Gastroesophageal sphincter (tissue), 4 donors: ENCODE measurements around the gene AMMECR1. TPM values are rescaled to one million over a fixed set of nuclear protein-coding genes. Genes with fewer than 3 reads are reported as not detected.
"Not testable (repeated sequence)": the region's sequence is repeated elsewhere in the genome, so short reads cannot be mapped to it uniquely, and the experiment has no call there.

Experiments
- ATAC-seq: fragments of 150-250 bp; one replicate; pipeline ENCODE4 v1.9.1; 2016; ENCODE audit warnings: mild to moderate bottlenecking, moderate library complexity
- H3K27ac ChIP-seq, 4 donors: fragments of 200-600 bp; sonication (generic) in 3 of 4; 1 replicate in 3 of 4; 2 replicates in 1 of 4; pipeline ENCODE4 v1.5.1; 2016 to 2019
- H3K27me3 ChIP-seq: fragments of 200-600 bp; sonication (generic); one replicate; pipeline ENCODE4 v1.5.1; 2019
- H3K36me3 ChIP-seq, 2 donors: fragments of 200-600 bp; sonication (generic); one replicate each; pipeline ENCODE4 v1.5.1; 2019; ENCODE audit warnings: control low read depth in 1 of 2
- H3K4me1 ChIP-seq, 3 donors: fragments of 200-600 bp; sonication (generic); 1 replicate in 2 of 3; 2 replicates in 1 of 3; pipeline ENCODE4 v1.5.1; 2016 to 2019; ENCODE audit warnings: control low read depth in 2 of 3
- H3K4me3 ChIP-seq, 2 donors: fragments of 200-600 bp; sonication (generic); one replicate each; pipeline ENCODE4 v1.5.1; 2019; ENCODE audit warnings: mild to moderate bottlenecking in 1 of 2, moderate library complexity in 1 of 2
- H3K9me3 ChIP-seq, 3 donors: fragments of 200-600 bp; sonication (generic); one replicate each; pipeline ENCODE4 v1.5.1; 2017 to 2019; ENCODE audit warnings: control low read depth in 2 of 3
- EP300 ChIP-seq: sonication (generic); formaldehyde crosslinking; IDR thresholded peaks from one replicate; pipeline ENCODE4 v1.6.1; 2017; ENCODE audit warnings: antibody characterized with exemption, mild to moderate bottlenecking
- POLR2A ChIP-seq, 2 donors: fragments of 450-650 bp; IDR thresholded peaks; one replicate each; pipeline ENCODE4 v1.6.1; 2017; ENCODE audit warnings: antibody characterized with exemption in 2 of 2, mild to moderate bottlenecking in 2 of 2, moderate library complexity in 1 of 2
- POLR2AphosphoS5 ChIP-seq: sonication (generic); formaldehyde crosslinking; IDR thresholded peaks from one replicate; pipeline ENCODE4 v1.6.1; 2017; ENCODE audit warnings: antibody characterized with exemption
- WGBS, 2 donors: methylation state at CpG; one replicate each; pipeline ENCODE4 v1.1.5; 2018; ENCODE audit warnings: low coverage in 1 of 2; 5-methylcytosine and 5-hydroxymethylcytosine counted together
- total RNA-seq, 4 donors: library from RNA; depleted of rRNA; stranded (reverse); fragments of >200 nt; gene quantifications; one replicate each; pipeline ENCODE4 v1.1.0, GENCODE V29; 2016
- TF ChIP-seq, protein P1 (sequence below), 4 experiments: fragments of 200-600 bp in 2 of 4; fragments of 450-650 bp in 2 of 4; sonication (generic) in 1 of 4; IDR thresholded peaks; one replicate each; pipeline ENCODE4 v1.5.1; 2017 to 2019; ENCODE audit warnings: antibody characterized with exemption in 4 of 4, mild to moderate bottlenecking in 2 of 4, moderate library complexity in 2 of 4

The AMMECR1 gene
- total RNA-seq, 4 donors from 2014 or later: 2.6 to 6.8 (median 3.6) TPM

GRCh38 chrX:110242371-110242770 lies 75.5 kb downstream of the AMMECR1 start:
- TF ChIP-seq EP300 (no peak), POLR2AphosphoS5 (no peak), POLR2A (IDR thresholded peaks at IDR 0.05) (no peak)
- TF ChIP-seq, protein P1, sequence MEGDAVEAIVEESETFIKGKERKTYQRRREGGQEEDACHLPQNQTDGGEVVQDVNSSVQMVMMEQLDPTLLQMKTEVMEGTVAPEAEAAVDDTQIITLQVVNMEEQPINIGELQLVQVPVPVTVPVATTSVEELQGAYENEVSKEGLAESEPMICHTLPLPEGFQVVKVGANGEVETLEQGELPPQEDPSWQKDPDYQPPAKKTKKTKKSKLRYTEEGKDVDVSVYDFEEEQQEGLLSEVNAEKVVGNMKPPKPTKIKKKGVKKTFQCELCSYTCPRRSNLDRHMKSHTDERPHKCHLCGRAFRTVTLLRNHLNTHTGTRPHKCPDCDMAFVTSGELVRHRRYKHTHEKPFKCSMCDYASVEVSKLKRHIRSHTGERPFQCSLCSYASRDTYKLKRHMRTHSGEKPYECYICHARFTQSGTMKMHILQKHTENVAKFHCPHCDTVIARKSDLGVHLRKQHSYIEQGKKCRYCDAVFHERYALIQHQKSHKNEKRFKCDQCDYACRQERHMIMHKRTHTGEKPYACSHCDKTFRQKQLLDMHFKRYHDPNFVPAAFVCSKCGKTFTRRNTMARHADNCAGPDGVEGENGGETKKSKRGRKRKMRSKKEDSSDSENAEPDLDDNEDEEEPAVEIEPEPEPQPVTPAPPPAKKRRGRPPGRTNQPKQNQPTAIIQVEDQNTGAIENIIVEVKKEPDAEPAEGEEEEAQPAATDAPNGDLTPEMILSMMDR (IDR thresholded peaks at IDR 0.05): no peak
- 58 to 93% methylated on average over 1 of the region's 1 CpG for WGBS, 2 donors

DNA sequence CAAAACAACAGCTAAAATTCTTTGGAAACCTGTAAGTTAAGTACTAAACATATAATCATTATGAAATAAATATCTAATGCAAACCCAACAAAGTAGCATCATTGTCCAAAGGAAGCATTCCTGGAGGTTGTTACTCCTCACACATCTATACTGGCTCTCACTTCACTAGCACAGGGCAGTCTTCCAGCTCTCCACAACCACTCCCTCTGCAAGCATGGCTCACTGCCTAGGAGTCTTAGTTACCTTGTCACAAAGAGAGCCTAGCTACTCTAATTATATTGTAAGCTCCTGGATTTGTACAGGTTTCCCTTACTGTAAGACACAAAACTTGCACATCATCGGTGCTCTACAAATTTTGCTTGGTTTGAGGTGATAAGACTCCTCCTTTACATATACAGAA lies 76.1 kb downstream of the AMMECR1 start:
- Histone ChIP-seq H3K4me1 (no peaks in the 10 kb centered on the region), H3K27ac (no peak overlapping the region), H3K9me3 (no peaks in the 10 kb centered on the region), H3K36me3 (no peaks in the 10 kb centered on the region), H3K27me3 (no peaks in the 10 kb centered on the region), H3K4me3 (no peak overlapping the region)
- TF ChIP-seq POLR2A (IDR thresholded peaks at IDR 0.05): no peak
- TF ChIP-seq POLR2AphosphoS5: no peak
- TF ChIP-seq, protein P1 (IDR thresholded peaks at IDR 0.05): no peak
- no peak for TF ChIP-seq EP300
- no peak for ATAC-seq
- WGBS, 2 donors: no CpG with 5 or more reads among the region's 1 CpG

More at GRCh38 chrX:110242371-110242770, 75.5 kb downstream of the AMMECR1 start:
- H3K4me3 ChIP-seq: no peak overlapping the region
- H3K27ac ChIP-seq: no peak overlapping the region
- no peaks in the 10 kb centered on the region for H3K4me1 ChIP-seq
- H3K9me3 ChIP-seq: no peaks in the 10 kb centered on the region
- no peaks in the 10 kb centered on the region for H3K36me3 ChIP-seq
- H3K27me3 ChIP-seq: no peaks in the 10 kb centered on the region
- no peak for ATAC-seq

GRCh38 chrX:110238259-110238658 lies 79.6 kb downstream of the AMMECR1 start:
- not testable (repeated sequence) for H3K27me3 ChIP-seq, H3K9me3 ChIP-seq, H3K4me3 ChIP-seq, H3K27ac ChIP-seq, H3K36me3 ChIP-seq, H3K4me1 ChIP-seq, ATAC-seq
- 53% methylated on average over 2 of the region's 5 CpGs; no CpG with 5 or more reads in 1 of the 2 donors for WGBS, 2 donors

- not testable (repeated sequence) for H3K4me3 ChIP-seq, H3K27me3 ChIP-seq, H3K27ac ChIP-seq, ATAC-seq, H3K9me3 ChIP-seq, H3K36me3 ChIP-seq, H3K4me1 ChIP-seq
- WGBS, 2 donors: 83 to 85% methylated on average over 2 of the region's 3 CpGs
Observed at GRCh38 chrX:110231485-110231884, 86.4 kb downstream of the AMMECR1 start.

GRCh38 chrX:110229497-110230111 lies 88.3 kb downstream of the AMMECR1 start:
- WGBS, 2 donors: 60% methylated on average over 7 of the region's 21 CpGs; no CpG with 5 or more reads in 1 of the 2 donors
- H3K4me3 ChIP-seq: peak overlapping the region in 1 of 2 donors; percentile 10
- not testable (repeated sequence) for H3K4me1 ChIP-seq, H3K27me3 ChIP-seq, H3K27ac ChIP-seq, H3K9me3 ChIP-seq, ATAC-seq, H3K36me3 ChIP-seq

DNA sequence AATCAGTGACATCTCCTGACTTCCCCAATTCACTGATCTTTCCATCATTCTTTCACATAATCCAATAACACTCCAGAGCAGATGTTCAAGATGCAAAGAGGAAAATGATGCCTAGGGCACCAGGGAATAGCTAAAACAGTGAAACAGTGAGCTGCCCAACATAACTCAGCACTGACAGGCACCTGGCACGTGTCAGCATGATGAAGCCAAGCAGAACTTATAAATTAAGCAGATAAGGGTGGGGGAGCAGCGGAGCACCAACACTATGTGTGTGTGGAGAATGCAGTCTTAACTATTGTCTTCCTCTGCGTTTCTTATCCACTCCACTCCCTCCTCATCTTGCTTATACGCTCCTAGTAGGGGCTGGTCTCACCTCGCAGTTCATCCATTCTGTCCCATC lies 89.4 kb downstream of the AMMECR1 start:
- H3K4me3 ChIP-seq: no peak overlapping the region
- H3K9me3 ChIP-seq: no peaks in the 10 kb centered on the region
- no peak overlapping the region for H3K27ac ChIP-seq
- no peak for ATAC-seq
- H3K36me3 ChIP-seq: no peaks in the 10 kb centered on the region
- 97 to 100% methylated on average over 2 to 4 of the region's 5 CpGs for WGBS, 2 donors
- TF ChIP-seq, protein P1 (IDR thresholded peaks at IDR 0.05): no peak
- no peak for TF ChIP-seq POLR2AphosphoS5
- TF ChIP-seq EP300: no peak
- no peak for TF ChIP-seq POLR2A (IDR thresholded peaks at IDR 0.05)
- no peaks in the 10 kb centered on the region for H3K27me3 ChIP-seq
- H3K4me1 ChIP-seq: no peaks in the 10 kb centered on the region
